ENCODE data around the gene MTHFD2. TPM values are rescaled to one million over a fixed set of nuclear protein-coding genes. Genes with fewer than 3 reads are reported as not detected.

The MTHFD2 gene
- total RNA-seq, 4 donors from 2014 or later: 15.1 to 24.8 (median 16.2) TPM

GRCh38 chr2:74162951-74163350 lies 35.5 kb upstream of the MTHFD2 start:
- TF ChIP-seq POLR2A (IDR thresholded peaks at IDR 0.05) (no peak), CTCF (IDR thresholded peaks at IDR 0.05) (no peak)
- Histone ChIP-seq H3K36me3 (peaks cover 0 to 94% (median 3%) of the 10 kb centered on the region in 3 donors), H3K27ac (no peak overlapping the region), H3K9me3 (no peaks in the 10 kb centered on the region), H3K4me3 (no peak overlapping the region), H3K27me3 (no peaks in the 10 kb centered on the region), H3K4me1 (no peaks in the 10 kb centered on the region)
- DNase-seq: no peak

- H3K27me3 ChIP-seq: no peaks in the 10 kb centered on the region
- no peak overlapping the region for H3K4me3 ChIP-seq
- H3K9me3 ChIP-seq: no peaks in the 10 kb centered on the region
- H3K4me1 ChIP-seq: no peaks in the 10 kb centered on the region
- TF ChIP-seq POLR2A (IDR thresholded peaks at IDR 0.05) (no peak), CTCF (IDR thresholded peaks at IDR 0.05) (no peak)
- DNase-seq: no peak
- H3K36me3 ChIP-seq: peaks cover 0 to 94% (median 3%) of the 10 kb centered on the region in 3 donors
- no peak overlapping the region for H3K27ac ChIP-seq
These were observed 33.7 kb upstream of the MTHFD2 start for GRCh38 chr2:74164761-74165160.

GRCh38 chr2:74168739-74169138 lies 29.7 kb upstream of the MTHFD2 start:
- Histone ChIP-seq H3K9me3 (no peaks in the 10 kb centered on the region), H3K4me3 (no peak overlapping the region), H3K4me1 (no peaks in the 10 kb centered on the region), H3K36me3 (peaks cover 0 to 92% (median 3%) of the 10 kb centered on the region in 3 donors), H3K27ac (no peak overlapping the region), H3K27me3 (no peaks in the 10 kb centered on the region)
- TF ChIP-seq CTCF (IDR thresholded peaks at IDR 0.05): no peak
- TF ChIP-seq POLR2A (IDR thresholded peaks at IDR 0.05): no peak
- DNase-seq: no peak

GRCh38 chr2:74174909-74175308 lies 23.5 kb upstream of the MTHFD2 start:
- Histone ChIP-seq H3K36me3 (peaks cover 0 to 30% (median 0%) of the 10 kb centered on the region in 3 donors), H3K27me3 (no peaks in the 10 kb centered on the region), H3K4me3 (no peak overlapping the region), H3K27ac (no peak overlapping the region), H3K9me3 (no peaks in the 10 kb centered on the region), H3K4me1 (peaks cover 0 to 40% (median 7%) of the 10 kb centered on the region in 4 donors)
- DNase-seq: no peak
- TF ChIP-seq CTCF (IDR thresholded peaks at IDR 0.05) (no peak), POLR2A (IDR thresholded peaks at IDR 0.05) (no peak)

GRCh38 chr2:74177696-74178095 lies 20.7 kb upstream of the MTHFD2 start:
- DNase-seq: no peak
- H3K4me3 ChIP-seq: peak overlapping the region; percentile 79 to 92 (median 88)
- peak overlapping the region; percentile 89 to 99 (median 97) for H3K27ac ChIP-seq
- peaks cover 0 to 3% (median 0%) of the 10 kb centered on the region in 3 donors for H3K36me3 ChIP-seq
- no peaks in the 10 kb centered on the region for H3K9me3 ChIP-seq
- H3K27me3 ChIP-seq: no peaks in the 10 kb centered on the region
- H3K4me1 ChIP-seq: peaks cover 0 to 40% (median 7%) of the 10 kb centered on the region in 4 donors
- TF ChIP-seq POLR2A (IDR thresholded peaks at IDR 0.05) (no peak), CTCF (IDR thresholded peaks at IDR 0.05) (no peak)

Measured in Peyer's patch (tissue), 4 donors.